A172 (cell line): ENCODE measurements around the gene KCTD1. TPM values are rescaled to one million over a fixed set of nuclear protein-coding genes. Genes with fewer than 3 reads are reported as not detected.
A peak's percentile ranks its signal among the peaks of the same experiment; 100 is the strongest.

Experiments
- DNase-seq: peaks from one replicate; pipeline ENCODE4 v3.0.0-alpha.2; 2015; ENCODE audit warnings: low spot score
- total RNA-seq: library from RNA; depleted of rRNA; stranded (reverse); fragments of >200 nt; shearing (Covaris generic); gene quantifications from 2 replicates; pipeline ENCODE4 v1.2.3, GENCODE V29; 2014

The KCTD1 gene
- total RNA-seq, 1 experiment from 2014 or later: 12.3 TPM

- peak; percentile 51 for DNase-seq
Observed at GRCh38 chr18:26549263-26550094, 1.1 kb upstream of the KCTD1 start.

DNA sequence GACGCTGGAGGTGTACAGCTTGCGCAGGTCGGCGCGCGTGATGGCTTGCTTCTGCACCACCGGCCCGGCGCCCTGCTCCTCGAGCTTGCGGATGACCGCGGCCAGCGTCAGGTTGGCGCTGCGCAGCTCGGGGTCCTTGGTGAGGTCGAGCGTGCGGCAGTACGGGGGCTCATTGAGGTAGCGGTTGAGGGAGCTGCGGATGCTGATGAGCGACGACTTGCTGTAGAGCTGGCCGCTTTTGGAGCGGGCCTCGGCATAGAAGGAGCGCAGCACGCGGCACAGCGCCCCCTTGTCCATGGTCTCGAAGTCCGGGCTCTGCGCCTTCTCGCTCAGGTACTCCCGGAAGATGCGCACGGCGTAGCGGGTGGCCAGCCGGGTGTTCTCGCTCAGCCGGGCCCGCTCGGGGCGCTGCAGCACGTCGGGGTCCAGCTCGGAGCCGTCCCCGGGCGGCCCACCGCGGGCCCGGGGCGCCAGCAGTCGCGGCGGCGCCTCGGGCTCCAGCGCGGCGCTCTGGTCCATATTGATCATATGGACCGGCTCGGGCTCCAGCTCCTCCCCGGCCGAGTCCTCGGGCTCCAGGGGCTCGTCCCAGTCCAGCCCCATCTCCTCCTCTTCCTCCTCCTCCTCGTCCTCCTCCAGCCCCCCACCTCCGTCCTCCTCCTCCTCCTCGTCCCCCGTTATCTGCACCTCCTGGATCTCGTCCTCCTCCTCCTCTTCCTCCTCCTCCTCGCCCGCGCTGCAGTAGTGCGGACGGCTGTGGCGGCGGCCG is 523 bp downstream of the KCTD1 start:
- DNase-seq: no peak

- no peak for DNase-seq
Observed at GRCh38 chr18:26546875-26547645, 1.3 kb downstream of the KCTD1 start.

DNA sequence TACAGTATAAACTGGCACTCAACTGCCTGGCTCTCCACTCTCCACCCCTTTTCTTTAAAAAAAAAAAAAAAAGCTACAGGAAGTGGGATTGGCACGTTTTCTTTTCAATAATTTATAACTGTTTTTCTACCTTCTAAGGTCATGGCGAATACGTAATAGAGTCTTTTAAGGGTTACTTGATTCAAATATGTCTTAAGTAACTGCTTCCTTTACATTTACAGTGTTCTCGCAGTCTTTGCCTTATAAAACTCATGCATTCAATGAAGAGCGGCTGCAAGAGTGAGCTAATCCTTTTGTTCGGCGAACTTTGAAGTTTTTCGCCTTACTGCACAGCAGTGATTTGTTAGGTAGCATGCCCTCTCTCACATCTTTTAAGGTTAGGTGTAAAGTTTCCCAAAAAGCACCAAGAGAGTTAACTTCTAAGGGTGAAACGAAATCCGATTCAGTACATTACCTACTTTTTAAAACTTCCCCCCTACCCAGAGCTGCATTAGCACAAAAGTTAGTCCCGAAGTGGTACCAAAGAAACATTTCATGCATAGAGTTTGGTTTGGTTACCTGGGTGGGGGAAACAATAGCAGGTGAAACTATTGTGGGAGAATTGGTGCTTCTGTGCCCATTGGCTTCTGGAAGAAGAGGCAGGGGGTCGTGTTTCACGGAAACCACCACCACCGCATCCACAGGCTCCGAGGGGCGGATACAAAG is 2.0 kb downstream of the KCTD1 start:
- DNase-seq: no peak

DNA sequence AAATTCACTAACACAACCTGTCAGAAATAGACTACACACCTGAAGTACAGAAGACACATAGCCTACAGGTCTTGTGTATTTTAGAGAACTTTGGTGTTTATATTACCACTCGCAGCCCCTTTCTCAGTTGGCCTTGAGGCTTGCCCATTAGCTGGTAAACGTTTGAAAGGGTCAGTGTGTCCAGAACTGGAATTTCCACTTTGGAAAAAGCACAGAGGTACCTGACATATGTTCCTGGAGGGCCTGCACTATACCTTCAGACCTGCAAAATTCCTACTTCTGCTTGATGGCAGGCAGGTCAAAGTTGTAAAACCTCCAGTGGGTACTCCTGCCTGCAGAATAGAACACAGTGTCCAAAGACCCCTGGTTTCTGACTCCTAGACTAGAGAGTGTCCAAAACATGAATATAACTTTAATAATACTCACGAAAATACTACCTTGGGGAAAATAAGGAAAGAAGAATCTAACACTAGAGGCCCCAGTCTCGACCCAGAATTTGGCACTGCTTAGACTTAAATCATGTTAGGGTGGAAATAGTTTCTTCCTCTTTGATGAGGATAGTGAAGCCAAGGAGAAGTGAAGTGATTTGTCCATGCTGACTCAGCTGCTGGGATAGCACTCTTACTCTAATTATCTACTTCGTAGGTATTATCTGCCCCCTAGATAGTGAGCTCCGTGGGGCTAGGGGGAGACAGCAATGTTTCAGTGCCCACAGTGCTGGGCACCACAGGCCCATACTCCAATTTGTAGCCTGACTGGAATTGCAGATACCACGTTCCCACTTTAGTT is 2.8 kb downstream of the KCTD1 start:
- DNase-seq: no peak

DNA sequence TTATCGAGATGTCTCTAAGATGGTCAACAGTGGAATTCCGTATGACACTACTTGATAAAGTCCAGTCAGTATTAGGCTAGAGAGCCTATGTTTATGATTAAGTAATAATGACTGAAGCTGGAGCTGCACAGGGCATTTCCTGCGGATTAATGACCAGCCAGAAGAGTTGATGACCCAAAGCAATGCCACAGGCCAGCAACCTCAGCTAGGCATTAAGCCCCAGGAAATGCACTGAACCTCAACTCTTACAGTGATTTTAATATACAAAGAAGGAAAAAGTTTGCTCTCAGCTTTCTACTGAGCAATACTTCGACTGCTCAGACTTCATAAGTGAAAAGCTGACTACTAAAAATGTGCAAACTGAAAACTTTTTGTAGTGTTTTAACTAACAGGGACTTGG is 3.9 kb downstream of the KCTD1 start:
- no peak for DNase-seq

DNA sequence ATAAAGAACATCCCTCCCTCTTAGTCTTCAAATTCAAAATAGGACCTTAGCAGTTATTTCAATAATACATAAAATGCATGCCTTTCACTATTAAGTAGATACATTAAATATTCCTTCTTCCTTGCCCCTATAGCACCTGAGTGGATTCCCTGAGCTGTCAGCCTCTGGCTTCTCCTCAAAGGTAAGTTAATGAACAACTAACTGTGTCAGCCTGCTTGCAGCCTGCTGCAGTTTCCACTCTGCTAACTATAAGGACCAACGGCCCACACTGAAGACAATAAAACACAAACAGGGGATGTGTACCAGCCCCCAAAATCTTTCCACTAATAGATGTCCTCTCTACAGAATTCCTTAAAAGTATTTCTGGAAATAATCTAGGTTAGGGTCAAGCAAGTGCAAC is 5.0 kb downstream of the KCTD1 start:
- no peak for DNase-seq

GRCh38 chr18:26540043-26540628 is 8.2 kb downstream of the KCTD1 start:
- DNase-seq: peak; percentile 64

DNA sequence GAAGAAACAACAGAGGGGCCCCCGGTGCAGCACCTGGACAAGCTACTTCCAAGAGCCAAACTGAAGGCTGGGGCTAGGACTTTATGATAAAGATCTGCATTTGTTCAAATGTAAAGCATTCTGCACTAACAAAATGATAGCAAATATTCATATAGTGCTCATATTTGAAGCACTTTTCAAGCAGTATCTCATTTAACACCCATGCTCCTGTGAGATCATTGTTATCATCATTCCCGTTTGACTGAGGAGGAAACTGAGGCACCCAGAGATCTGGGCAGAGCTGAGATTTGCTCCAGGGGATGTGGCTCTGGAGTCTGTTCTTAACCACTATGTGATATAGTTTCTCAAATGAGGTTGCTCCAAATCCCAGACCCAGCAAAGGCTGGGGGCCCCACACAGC is 9.8 kb downstream of the KCTD1 start:
- no peak for DNase-seq

DNA sequence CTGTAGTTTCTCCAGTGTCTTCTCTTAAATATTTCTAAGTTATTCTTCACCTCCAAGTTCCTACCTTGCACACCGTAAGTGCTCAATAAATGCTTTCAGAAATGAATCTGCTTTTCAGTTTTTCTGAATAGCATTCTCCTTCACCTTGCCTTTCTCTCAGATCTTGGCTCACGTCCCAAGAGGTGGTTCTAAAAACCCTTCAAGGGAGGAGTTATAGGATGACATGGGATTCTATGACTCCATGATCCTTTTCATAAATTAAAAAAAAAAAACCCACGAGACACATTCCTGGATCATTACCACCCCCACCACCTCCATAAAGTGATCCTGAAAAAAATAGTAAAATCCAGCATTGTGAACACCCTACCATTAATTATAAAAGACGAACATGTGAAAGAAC is 11.7 kb downstream of the KCTD1 start:
- no peak for DNase-seq

DNA sequence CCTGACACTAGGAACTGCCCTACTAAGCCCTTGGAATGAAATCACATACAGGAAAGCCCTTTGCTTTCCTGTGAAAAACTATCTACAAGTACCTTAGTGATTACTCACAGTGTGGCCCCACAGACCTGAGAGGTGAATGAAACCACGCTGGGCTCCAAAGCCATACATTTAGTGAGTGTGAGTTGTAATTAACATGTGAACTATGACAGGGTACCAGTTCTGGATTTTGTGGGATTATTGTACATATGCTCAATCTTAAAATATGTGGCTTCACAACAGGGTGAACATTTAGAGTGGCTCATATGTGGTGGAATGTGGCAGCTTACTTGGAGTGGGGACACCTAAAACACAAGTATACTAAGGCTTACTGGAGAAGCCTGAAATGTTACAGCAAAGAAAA is 12.3 kb downstream of the KCTD1 start:
- DNase-seq: no peak

DNA sequence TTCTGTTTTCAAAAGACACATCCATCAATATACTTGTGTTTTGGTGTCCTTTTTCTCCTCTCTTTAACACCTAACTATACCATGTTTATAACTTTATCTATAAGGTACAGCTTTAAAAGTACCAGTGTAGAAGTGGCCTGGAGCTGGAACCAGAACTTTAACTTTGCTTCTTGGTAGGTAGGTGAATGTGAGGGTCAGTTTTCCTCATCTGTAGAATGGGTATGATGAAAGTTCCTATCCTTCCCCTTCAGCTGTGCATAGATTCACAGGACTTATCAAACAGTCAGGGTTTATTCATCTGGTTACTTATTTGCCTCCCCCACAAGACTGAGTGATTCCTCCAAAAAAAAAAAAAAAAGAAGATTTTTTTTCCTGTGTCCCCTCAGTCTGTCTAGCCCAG is 12.7 kb downstream of the KCTD1 start:
- DNase-seq: no peak

DNA sequence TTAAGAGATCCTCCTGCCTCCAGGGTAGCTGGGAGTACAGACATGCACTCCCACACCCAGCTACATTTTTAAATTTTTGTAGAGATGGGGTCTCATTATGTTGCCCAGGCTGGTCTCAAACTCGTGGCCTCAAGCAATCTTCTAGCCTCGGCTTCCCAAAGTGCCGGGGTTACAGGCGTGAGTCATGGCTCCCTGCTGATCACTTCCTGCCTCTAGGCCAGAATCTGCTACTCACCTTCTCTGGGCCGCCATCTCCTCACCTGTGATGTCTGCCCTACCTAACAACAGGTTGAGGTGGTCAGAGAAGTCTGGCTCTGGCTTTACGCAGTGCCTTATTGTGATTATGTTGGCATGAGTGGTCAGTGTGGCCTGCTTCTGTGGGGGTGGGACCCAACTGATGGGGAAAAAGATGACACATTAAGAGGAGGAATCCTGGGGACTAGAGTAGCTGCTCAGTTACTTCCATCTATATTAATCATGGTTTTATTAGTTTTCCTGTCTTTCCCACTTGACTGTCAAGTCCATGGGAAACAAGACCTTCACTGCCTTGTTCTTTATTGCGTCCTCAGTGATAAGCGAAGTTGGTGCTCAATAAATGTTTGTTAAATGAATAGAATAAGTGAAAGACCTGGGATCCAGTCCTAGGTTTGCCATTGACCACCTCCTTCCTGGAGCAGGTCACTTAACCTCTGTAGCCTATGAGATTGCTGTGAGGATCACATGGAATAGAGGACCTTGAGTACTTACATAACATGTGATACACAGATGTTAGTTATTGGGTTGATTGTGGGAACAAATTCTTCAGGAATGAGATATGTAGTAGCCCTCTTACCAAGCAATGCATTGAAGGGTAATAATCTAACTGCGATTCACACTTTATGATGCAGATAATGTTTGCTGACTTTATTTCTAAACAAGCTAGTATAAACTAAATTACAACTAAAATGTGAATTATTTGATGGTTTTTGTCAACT is 15.7 kb downstream of the KCTD1 start:
- no peak for DNase-seq

- DNase-seq: no peak
Observed at GRCh38 chr18:26531605-26532298, 16.6 kb downstream of the KCTD1 start.

GRCh38 chr18:26526966-26527234 is 21.5 kb downstream of the KCTD1 start:
- no peak for DNase-seq

DNA sequence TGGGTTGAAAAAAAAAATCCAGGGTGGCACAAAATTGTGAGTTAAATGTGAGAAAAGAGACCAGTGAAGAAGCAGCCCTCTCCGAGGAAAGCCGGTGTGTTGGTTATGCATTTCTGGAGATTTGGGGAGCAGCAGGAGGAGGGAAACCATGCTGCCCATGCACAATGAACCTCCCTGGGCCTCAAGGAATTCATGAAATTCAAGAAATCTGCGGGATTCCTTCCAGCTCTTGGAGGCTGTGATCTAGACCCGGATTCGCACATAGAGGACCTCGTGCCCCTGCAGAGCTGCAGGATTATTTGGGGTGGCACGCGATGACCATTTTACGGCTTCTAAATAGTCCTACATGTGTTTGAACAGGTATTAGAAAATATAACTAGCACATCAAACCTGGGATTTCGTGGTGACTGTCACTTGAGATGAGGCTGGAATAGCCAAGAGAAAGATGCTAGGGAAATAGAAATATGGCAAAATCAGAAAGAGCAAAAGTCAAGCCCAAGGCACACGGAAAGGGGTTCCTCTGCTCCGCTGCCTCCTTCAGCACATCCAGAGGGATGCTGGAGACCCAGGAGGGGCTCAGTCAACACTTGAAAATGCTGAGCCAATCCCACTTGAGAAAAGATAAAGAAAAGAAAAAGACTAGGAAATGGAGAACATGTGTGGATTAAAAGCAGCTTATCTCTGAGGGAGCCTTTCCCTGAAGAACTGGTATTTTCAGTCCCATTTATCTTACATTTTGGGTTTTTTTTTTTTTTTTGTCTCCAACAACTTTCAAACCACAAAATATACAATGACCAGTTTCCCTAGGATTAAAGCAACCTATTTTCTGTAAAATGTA is 22.0 kb downstream of the KCTD1 start:
- DNase-seq: no peak

DNA sequence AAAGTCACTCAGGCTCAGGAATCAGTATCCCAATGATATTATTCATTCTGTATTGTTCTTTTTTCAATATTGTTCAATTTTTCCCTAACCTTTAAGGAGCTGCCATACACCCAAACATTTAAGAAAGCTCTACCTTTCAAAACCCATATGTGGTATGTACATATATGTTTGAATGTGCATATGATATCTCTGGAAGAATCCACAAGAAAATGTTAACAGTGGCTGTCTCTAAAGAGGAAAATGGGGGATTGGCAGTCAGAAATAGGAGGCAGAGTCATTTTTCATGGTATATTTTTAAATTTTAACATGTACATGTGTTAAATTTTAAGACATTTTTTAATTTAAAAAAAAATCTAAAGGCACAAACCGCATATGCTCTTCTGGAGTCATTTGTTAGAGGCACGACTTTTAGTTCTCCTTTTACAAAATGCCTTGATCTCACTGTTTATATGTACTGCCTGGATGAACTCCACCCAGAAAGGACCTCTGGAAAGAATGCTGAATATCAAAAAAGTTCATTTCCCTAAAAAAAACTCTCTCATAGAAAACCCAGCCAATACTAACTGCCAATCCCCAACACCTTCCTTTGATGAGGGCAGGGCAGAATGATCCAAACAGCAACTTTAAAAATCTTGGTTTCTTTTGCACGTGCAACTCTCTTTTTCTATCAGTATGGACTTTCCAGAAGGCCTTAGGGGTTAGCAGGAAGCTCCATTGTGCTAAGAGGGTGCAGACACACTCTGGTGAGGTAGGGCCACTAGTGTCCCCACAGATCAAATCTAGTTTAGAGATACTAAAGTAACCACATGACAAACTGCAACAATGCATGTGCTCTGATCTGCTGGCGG is 23.6 kb downstream of the KCTD1 start:
- DNase-seq: no peak
